Endothelial cell (in vitro differentiated cells): ENCODE data around the gene NHLH1. TPM values are rescaled to one million over a fixed set of nuclear protein-coding genes. Genes with fewer than 3 reads are reported as not detected.
A peak's percentile ranks its signal among the peaks of the same experiment; 100 is the strongest.

ENCODE experiments used
- DNase-seq: peaks from one replicate; pipeline ENCODE4 v3.0.0; 2021; ENCODE audit warnings: low spot score
- H3K27ac Mint-ChIP-seq: one replicate; pipeline ENCODE4 v1.8.0; 2021; ENCODE audit warnings: mixed read lengths, inconsistent platforms; ENCODE audit not compliant: unreplicated experiment
- H3K27me3 Mint-ChIP-seq: one replicate; pipeline ENCODE4 v1.8.0; 2021; ENCODE audit warnings: mild to moderate bottlenecking, moderate library complexity, mixed read lengths, inconsistent platforms; ENCODE audit not compliant: unreplicated experiment
- H3K36me3 Mint-ChIP-seq: one replicate; pipeline ENCODE4 v1.8.0; 2021; ENCODE audit warnings: mild to moderate bottlenecking, low read depth, mixed read lengths, inconsistent platforms; ENCODE audit not compliant: unreplicated experiment
- H3K4me1 Mint-ChIP-seq: one replicate; pipeline ENCODE4 v1.8.0; 2021; ENCODE audit warnings: mild to moderate bottlenecking, mixed read lengths, inconsistent platforms; ENCODE audit not compliant: unreplicated experiment
- H3K4me3 Mint-ChIP-seq: one replicate; pipeline ENCODE4 v1.8.0; 2021; ENCODE audit warnings: mild to moderate bottlenecking, mixed read lengths, inconsistent platforms; ENCODE audit not compliant: unreplicated experiment
- H3K9me3 Mint-ChIP-seq: one replicate; pipeline ENCODE4 v1.8.0; 2021; ENCODE audit warnings: mixed read lengths, inconsistent platforms; ENCODE audit not compliant: unreplicated experiment
- CTCF ChIP-seq: fragments of 200-600 bp; sonication (generic); IDR thresholded peaks from one replicate; pipeline ENCODE4 v1.5.0; 2021; ENCODE audit warnings: antibody characterized with exemption; ENCODE audit not compliant: unreplicated experiment
- total RNA-seq: library from RNA; stranded (reverse); fragmentation: NEBNext Ultra II Directional; extraction: Animal tissue kit (Norgen Biotek cat#: 25700); gene quantifications from one replicate; pipeline ENCODE4 v1.2.1, GENCODE V29; 2021; ENCODE audit not compliant: unreplicated experiment

The NHLH1 gene
- total RNA-seq, 1 donor from 2014 or later = 1.2 TPM

- Mint-ChIP-seq H3K27ac (peak overlapping the region; percentile 88), H3K9me3 (no peaks in the 10 kb centered on the region), H3K4me3 (no peak overlapping the region), H3K4me1 (peaks cover 44% of the 10 kb centered on the region), H3K36me3 (peaks cover 42% of the 10 kb centered on the region), H3K27me3 (peaks cover 4% of the 10 kb centered on the region)
- no peak for DNase-seq
- no peak for TF ChIP-seq CTCF
Observed at GRCh38 chr1:160361814-160362167, 5.1 kb upstream of the NHLH1 start.

GRCh38 chr1:160362168-160362957, 4.5 kb upstream of the NHLH1 start:
- Mint-ChIP-seq H3K9me3 (no peaks in the 10 kb centered on the region), H3K4me3 (peak overlapping the region; percentile 60), H3K27me3 (peaks cover 4% of the 10 kb centered on the region), H3K4me1 (peaks cover 44% of the 10 kb centered on the region), H3K36me3 (peaks cover 38% of the 10 kb centered on the region), H3K27ac (peak overlapping the region; percentile 88)
- TF ChIP-seq CTCF = no peak
- DNase-seq = no peak

GRCh38 chr1:160363010-160363409, 3.9 kb upstream of the NHLH1 start:
- Mint-ChIP-seq H3K36me3 (peaks cover 38% of the 10 kb centered on the region), H3K9me3 (no peaks in the 10 kb centered on the region), H3K27me3 (peaks cover 7% of the 10 kb centered on the region), H3K4me3 (no peak overlapping the region), H3K4me1 (peaks cover 43% of the 10 kb centered on the region), H3K27ac (no peak overlapping the region)
- no peak for DNase-seq
- no peak for TF ChIP-seq CTCF

- H3K4me1 Mint-ChIP-seq = peaks cover 40% of the 10 kb centered on the region
- peak overlapping the region; percentile 77 for H3K27ac Mint-ChIP-seq
- H3K4me3 Mint-ChIP-seq = no peak overlapping the region
- H3K27me3 Mint-ChIP-seq = peaks cover 7% of the 10 kb centered on the region
- no peaks in the 10 kb centered on the region for H3K9me3 Mint-ChIP-seq
- no peak for DNase-seq
- peaks cover 28% of the 10 kb centered on the region for H3K36me3 Mint-ChIP-seq
- no peak for TF ChIP-seq CTCF
Observed at GRCh38 chr1:160363951-160364735, 2.7 kb upstream of the NHLH1 start.

- no peak overlapping the region for H3K27ac Mint-ChIP-seq
- no peak for TF ChIP-seq CTCF
- H3K4me1 Mint-ChIP-seq = peaks cover 40% of the 10 kb centered on the region
- H3K4me3 Mint-ChIP-seq = no peak overlapping the region
- peaks cover 8% of the 10 kb centered on the region for H3K27me3 Mint-ChIP-seq
- no peak for DNase-seq
- peaks cover 22% of the 10 kb centered on the region for H3K36me3 Mint-ChIP-seq
- H3K9me3 Mint-ChIP-seq = no peaks in the 10 kb centered on the region
Observed at GRCh38 chr1:160365325-160365724, 1.5 kb upstream of the NHLH1 start.
